K562 (cell line): ENCODE results near the gene WNK2. TPM values are rescaled to one million over a fixed set of nuclear protein-coding genes. Genes with fewer than 3 reads are reported as not detected.

Experiments used
- ATAC-seq: fragments of 200-7000 bp; cut with Tn5 transposase; 3 replicates; pipeline ENCODE4 v1.9.1; 2020; ENCODE audit warnings: moderate library complexity
- BruUV-seq: library from RNA; stranded (reverse); fragments of 400-500 nt; replicated peaks from 2 replicates; lab custom pipeline; 2021; lab: Mats Ljungman, UMichigan
- CTCF ChIA-PET: fragments of 300-600 bp; formaldehyde crosslinking; extraction: SDS; loops from one replicate; lab custom pipeline; 2021; ENCODE audit warnings: low intra/inter-chr PET ratio; lab: Yijun Ruan, JAX
- POLR2A ChIA-PET: fragments of 300-600, 350-650 bp; sonication (Branson Sonifier 250); formaldehyde crosslinking; extraction: SDS; loops from one replicate; lab custom pipeline; 2021; ENCODE audit warnings: antibody characterized with exemption, inconsistent platforms; lab: Yijun Ruan, JAX
- DNase-seq, 4 experiments: peaks; one replicate each; pipeline versions ENCODE4 v3.0.0 to v3.0.0-alpha.2; 2011 to 2018; ENCODE audit warnings: low spot score in 3 of 4, mixed read lengths in 3 of 4; ENCODE audit errors: extremely low read depth in 1 of 4
- FAIRE-seq: peaks from 2 replicates; lab custom pipeline; 2011; peaks lifted over from hg19 to GRCh38; lab: Jason Lieb, UNC
- H2AFZ ChIP-seq: 2 replicates; pipeline ENCODE4 v1.6.0; 2011; ENCODE audit warnings: low read depth, low read length, control low read depth, inconsistent platforms
- H3K27ac ChIP-seq: fragments of 200-600 bp; 3 replicates; pipeline ENCODE4 v1.8.0; 2011; ENCODE audit warnings: low read depth, mild to moderate bottlenecking, control low read depth, inconsistent platforms, low read length, moderate library complexity, mixed read lengths; ENCODE audit errors: extremely low read depth
- H3K27me3 ChIP-seq, 2 experiments: fragments of 300-600 bp in 1 of 2; 2 replicates in 1 of 2; 3 replicates in 1 of 2; pipeline versions ENCODE4 v1.6.0 to v1.8.0; 2011; ENCODE audit warnings: inconsistent platforms in 2 of 2, low read length in 2 of 2, mild to moderate bottlenecking in 1 of 2, mixed read lengths in 1 of 2, moderate library complexity in 1 of 2; ENCODE audit not compliant: control insufficient read depth in 2 of 2, insufficient read depth in 2 of 2
- H3K36me3 ChIP-seq: fragments of 300-600 bp; 3 replicates; pipeline ENCODE4 v1.8.0; 2011; ENCODE audit warnings: mild to moderate bottlenecking, low read length, inconsistent platforms; ENCODE audit not compliant: control insufficient read depth, insufficient read depth
- H3K4me1 ChIP-seq, 2 experiments: fragments of 200-600 bp in 1 of 2; replicated peaks in 1 of 2; 2 replicates in 1 of 2; 3 replicates in 1 of 2; pipeline versions ENCODE4 v1.5.1 to v1.8.0; 2011; ENCODE audit warnings: inconsistent platforms in 2 of 2, low read length in 2 of 2, mild to moderate bottlenecking in 1 of 2, mixed read lengths in 1 of 2, moderate library complexity in 1 of 2; ENCODE audit not compliant: control insufficient read depth in 2 of 2, insufficient read depth in 2 of 2
- H3K4me2 ChIP-seq: 2 replicates; pipeline ENCODE4 v1.6.1; 2011; ENCODE audit warnings: low read length, control low read depth, inconsistent platforms, mixed read lengths; ENCODE audit not compliant: insufficient read depth
- H3K4me3 ChIP-seq: fragments of 200-600 bp; sonication (generic), shearing (Covaris generic); 2 replicates; pipeline ENCODE4 v1.5.1; 2016; ENCODE audit warnings: control low read depth, inconsistent platforms
- H3K79me2 ChIP-seq: fragments of 200-600 bp; 3 replicates; pipeline ENCODE4 v1.8.0; 2011; ENCODE audit warnings: low read length, inconsistent platforms; ENCODE audit not compliant: control insufficient read depth, insufficient read depth
- H3K9ac ChIP-seq, 2 experiments: 2 replicates each; pipeline versions ENCODE4 v1.6.0 to v1.6.1; 2011; ENCODE audit warnings: low read depth in 2 of 2, low read length in 2 of 2, control low read depth in 1 of 2, inconsistent platforms in 1 of 2, mild to moderate bottlenecking in 1 of 2, mixed read lengths in 1 of 2; ENCODE audit not compliant: insufficient read depth in 1 of 2
- H3K9me1 ChIP-seq: one replicate; pipeline ENCODE4 v1.6.0; 2011; ENCODE audit warnings: inconsistent platforms, mild to moderate bottlenecking, low read length, moderate library complexity; ENCODE audit not compliant: control insufficient read depth, insufficient read depth
- H3K9me3 ChIP-seq: replicated peaks from 2 replicates; pipeline ENCODE4 v1.5.1; 2011; ENCODE audit warnings: low read depth, low read length, inconsistent platforms; ENCODE audit not compliant: control insufficient read depth, insufficient read depth
- H4K20me1 ChIP-seq: replicated peaks from 2 replicates; pipeline ENCODE4 v1.6.1; 2011; ENCODE audit warnings: low read length, inconsistent platforms, mixed read lengths; ENCODE audit not compliant: control insufficient read depth, insufficient read depth
- CHAMP1 ChIP-seq: fragments of 450-650 bp; IDR thresholded peaks from 2 replicates; pipeline ENCODE4 v1.6.1; 2016; ENCODE audit warnings: mild to moderate bottlenecking
- GABPB1 ChIP-seq: sonication (generic); formaldehyde crosslinking; IDR thresholded peaks from 2 replicates; pipeline ENCODE4 v1.8.0; 2022; ENCODE audit warnings: mild to moderate bottlenecking, missing genetic modification reagents
- KLF16 ChIP-seq: IDR thresholded peaks from 2 replicates; pipeline ENCODE4 v1.6.1; 2016; ENCODE audit warnings: antibody characterized with exemption
- LCOR ChIP-seq: sonication (generic); formaldehyde crosslinking; IDR thresholded peaks from 2 replicates; pipeline ENCODE4 v1.8.0; 2022; ENCODE audit warnings: mild to moderate bottlenecking, missing genetic modification reagents
- MEIS2 ChIP-seq: fragments of 450-650 bp; IDR thresholded peaks from 2 replicates; pipeline ENCODE4 v1.6.1; 2014; ENCODE audit warnings: mild to moderate bottlenecking; ENCODE audit not compliant: partially characterized antibody
- SETDB1 ChIP-seq: IDR thresholded peaks from one replicate; pipeline ENCODE4 v1.6.1; 2012; ENCODE audit warnings: low read length, control low read depth, inconsistent platforms
- ZNF318 ChIP-seq, 2 experiments: fragments of 450-650 bp; IDR thresholded peaks; 2 replicates each; pipeline ENCODE4 v1.6.1; 2016; ENCODE audit warnings: mild to moderate bottlenecking in 2 of 2, borderline replicate concordance in 1 of 2, low read depth in 1 of 2, moderate library complexity in 1 of 2
- WGBS: fragments of 100-300 bp; shearing (Covaris generic); methylation state at CpG from one replicate; pipeline ENCODE4 v1.1.6; 2016; ENCODE audit warnings: low coverage, mixed read lengths; ENCODE audit not compliant: insufficient coverage; ENCODE audit errors: missing lambda C conversion rate; 5-methylcytosine and 5-hydroxymethylcytosine counted together
- in situ Hi-C: fragments of 300-500 bp; cut with MboI; formaldehyde crosslinking; loops from 4 replicates; pipeline ENCODE4 v1.15.0; 2018; ENCODE audit warnings: inconsistent platforms, mixed read lengths
- intact Hi-C: fragments of 100-400 bp; cut with micrococcal nuclease; formaldehyde crosslinking; loops from 2 replicates; pipeline ENCODE4 v1.14.2; 2022
- polyA plus RNA-seq, 8 experiments: library from polyadenylated mRNA; depleted of rRNA in 4 of 8; stranded (reverse) in 5 of 8; unstranded in 3 of 8; fragments of >200 nt; fragmentation: Nextera tagmentation in 2 of 8; fragmentation: Illumina TruSeq in 1 of 8; extraction: Ambion mirVana in 2 of 8; extraction: Trizol in 1 of 8; gene quantifications; 2 replicates each; pipeline versions ENCODE4 v1.2.1 to v1.2.3, GENCODE V29; 2011 to 2014; ENCODE audit warnings: inconsistent platforms in 1 of 8, missing spikeins in 1 of 8
- total RNA-seq, 7 experiments: library from RNA; depleted of rRNA in 6 of 7; stranded (reverse); fragments of >200 nt in 6 of 7; fragmentation: Illumina TruSeq in 2 of 7; extraction: Trizol in 2 of 7; gene quantifications; 2 replicates each; pipeline versions ENCODE4 v1.2.1 to v1.2.3, GENCODE V29; 2011 to 2021; ENCODE audit warnings: low replicate concordance in 1 of 7

Gene WNK2
- total and polyA plus RNA-seq, 9 of the 15 experiments (the other 6 are each of a cell fraction or from before 2014, with no cell fraction given) = 0.36 to 3.3 (median 0.64) TPM; not detected in 2

DNA sequence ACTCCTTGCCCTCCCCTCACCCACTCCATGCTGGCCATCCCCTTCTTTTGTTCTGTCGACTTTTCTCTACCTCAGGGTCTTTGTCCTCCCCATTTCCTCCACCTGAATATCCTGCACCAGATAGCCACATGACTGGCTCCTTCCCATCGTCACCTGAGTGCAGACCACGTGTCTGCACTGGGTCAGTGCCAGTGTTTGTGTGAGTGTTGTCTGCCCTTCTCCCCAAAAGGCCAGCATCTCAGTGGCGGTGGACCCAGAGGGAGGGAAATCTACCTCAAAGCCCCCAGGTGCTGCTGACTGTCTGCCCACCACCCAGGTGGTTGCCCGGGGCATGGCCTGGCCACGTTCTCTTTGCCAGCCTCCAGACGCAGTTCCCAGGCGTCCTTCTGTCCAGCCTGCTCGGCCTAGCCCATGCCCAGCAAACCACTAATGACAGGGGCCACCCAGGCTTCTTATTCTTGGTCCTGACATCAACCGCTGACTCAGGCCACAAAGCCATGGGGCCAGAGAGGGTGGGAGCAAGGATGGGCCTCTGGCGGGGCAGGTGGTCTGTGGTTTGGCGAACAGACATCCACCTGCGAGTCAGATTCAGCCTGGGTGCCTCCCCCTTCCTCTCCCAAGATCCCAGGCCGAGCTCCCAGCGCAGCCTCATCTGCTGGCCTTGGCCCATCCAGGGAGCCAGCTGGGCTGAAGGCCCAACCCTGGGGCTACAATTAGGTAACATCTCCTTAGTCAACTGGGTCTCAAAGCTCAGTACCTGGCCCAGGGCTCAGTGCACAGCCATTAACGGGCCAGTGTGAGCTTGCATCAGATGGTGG is 44.4 kb upstream of the WNK2 start:
- no TSS peak for BruUV-seq
- TF ChIP-seq GABPB1 (CRISPR knock-in tag) = no peak
- no peak for TF ChIP-seq SETDB1
- no peak for TF ChIP-seq LCOR (CRISPR knock-in tag)
- TF ChIP-seq KLF16 = no peak
- no peak for TF ChIP-seq MEIS2
- TF ChIP-seq ZNF318 (IDR thresholded peaks at IDR 0.05; ENCODE audit: borderline replicate concordance in 1 of 2, low read depth in 1 of 2) = no peak
- no peak for TF ChIP-seq CHAMP1

More for the DNA sequence above, 44.4 kb upstream of the WNK2 start:
- peaks cover 6 to 26% of the 10 kb centered on the region in 2 experiments; a peak in 3 of 5 replicates for H3K4me1 ChIP-seq
- H3K27ac ChIP-seq = no peak overlapping the region
- no peaks in the 10 kb centered on the region for H3K79me2 ChIP-seq
- H4K20me1 ChIP-seq = no peaks in the 10 kb centered on the region
- H3K36me3 ChIP-seq = no peaks in the 10 kb centered on the region
- DNase-seq (no peak), ATAC-seq (no peak), FAIRE-seq (no peak)
- ChIA-PET CTCF (no interaction called here), POLR2A (interaction anchor here (0.8 to 1.0 kb wide), 2 partner anchors 15 to 28 kb away, joined by 3 read pairs; no protein-coding TSS in a partner anchor)
- in situ Hi-C loops = no loop called here
- intact Hi-C loops = no loop called here
- no peak overlapping the region; a peak in 1 of 4 replicates for H3K9ac ChIP-seq
- WGBS = 25% methylated on average over 14 of the region's 16 CpGs
- H3K27me3 ChIP-seq = peaks cover 0 to 28% of the 10 kb centered on the region in 2 experiments; a peak in 3 of 5 replicates
- no peak overlapping the region for H3K4me3 ChIP-seq
- no peak overlapping the region for H3K4me2 ChIP-seq
- no peak overlapping the region for H2AFZ ChIP-seq
- H3K9me1 ChIP-seq = no peaks in the 10 kb centered on the region
- H3K9me3 ChIP-seq = no peaks in the 10 kb centered on the region
